ENCODE measurements around the gene KDM7A. TPM values are rescaled to one million over a fixed set of nuclear protein-coding genes. Genes with fewer than 3 reads are reported as not detected.

KDM7A gene
- total and polyA plus RNA-seq, 2 of the 4 experiments (the other 2 are of a cell fraction) = 1.5 to 2.3 TPM

- Histone ChIP-seq H3K4me2 (ENCODE audit: low read depth, low read length) (no peak overlapping the region), H3K9me3 (ENCODE audit: control insufficient read depth, insufficient read depth, low read length) (no peaks in the 10 kb centered on the region), H2AK5ac (ENCODE audit: low read depth, low read length) (no peak overlapping the region), H3K27me3 (ENCODE audit: control insufficient read depth, insufficient read depth, low read length) (no peaks in the 10 kb centered on the region), H2BK5ac (ENCODE audit: low read depth, low read length, poor library complexity, severe bottlenecking) (no peak overlapping the region), H2AK9ac (replicated peaks; ENCODE audit: low read depth, low read length, poor library complexity) (no peak overlapping the region), H4K8ac (ENCODE audit: low read depth in 2 of 2, low read length in 2 of 2) (no peak overlapping the region), H3K9me1 (ENCODE audit: insufficient read depth, low read length) (no peaks in the 10 kb centered on the region), H3K79me1 (ENCODE audit: low read depth in 1 of 2, low read length in 2 of 2) (no peaks in the 10 kb centered on the region), H4K5ac (ENCODE audit: low read depth, low read length) (no peak overlapping the region), H3K9ac (ENCODE audit: low read depth, low read length) (no peak overlapping the region), H3K4me1 (ENCODE audit: control insufficient read depth, insufficient read depth, low read length) (no peaks in the 10 kb centered on the region), H2BK120ac (ENCODE audit: low read depth, low read length) (no peak overlapping the region), H4K20me1 (ENCODE audit: insufficient read depth, low read length) (no peaks in the 10 kb centered on the region), H3K27ac (ENCODE audit: insufficient read depth, low read length) (no peak overlapping the region), H3K4me3 (ENCODE audit: insufficient read depth, low read depth, low read length) (no peak overlapping the region), H3K18ac (ENCODE audit: low read depth, low read length) (no peak overlapping the region), H2BK20ac (ENCODE audit: low read depth, low read length) (no peak overlapping the region), H3K23ac (ENCODE audit: low read depth, low read length) (no peak overlapping the region), H2BK15ac (ENCODE audit: low read depth, low read length) (no peak overlapping the region), H3K4ac (ENCODE audit: low read depth, low read length) (no peak overlapping the region), H3K14ac (replicated peaks; ENCODE audit: low read depth, low read length) (no peak overlapping the region), H3K56ac (ENCODE audit: extremely low read depth, insufficient read depth, low read length) (no peak overlapping the region), H3K36me3 (ENCODE audit: control insufficient read depth, insufficient read depth, low read length) (peaks cover 29% of the 10 kb centered on the region), H4K91ac (ENCODE audit: insufficient read depth, low read depth, low read length) (no peak overlapping the region), H2AFZ (replicated peaks; ENCODE audit: low read length, poor library complexity) (no peak overlapping the region)
- no TSS peak for BruUV-seq (replicated peaks)
- DNase-seq (no peak), ATAC-seq (ENCODE audit: low read depth) (no peak)
- intact Hi-C loops (cut with micrococcal nuclease) = no loop called here
- ChIA-PET CTCF (no interaction called here), POLR2A (ENCODE audit: unreplicated experiment) (no interaction called here)
- in situ Hi-C loops (cut with MboI; ENCODE audit: low sequenced_read_pairs) = no loop called here
- TF ChIP-seq RAD21 (IDR thresholded peaks at IDR 0.05; ENCODE audit: low read length) (no peak), NFE2L2 (IDR thresholded peaks at IDR 0.05; ENCODE audit: low read depth, low read length) (no peak), MAFK (IDR thresholded peaks at IDR 0.05; ENCODE audit: low read depth, low read length) (no peak), SMC3 (IDR thresholded peaks at IDR 0.05; ENCODE audit: low read depth, low read length) (no peak), BHLHE40 (IDR thresholded peaks at IDR 0.05; ENCODE audit: low read depth, low read length) (no peak), USF2 (IDR thresholded peaks at IDR 0.05; ENCODE audit: low read depth, low read length) (no peak), POLR2A (IDR thresholded peaks at IDR 0.05; ENCODE audit: low read depth, low read length) (no peak)
- TF ChIP-seq, protein P1, sequence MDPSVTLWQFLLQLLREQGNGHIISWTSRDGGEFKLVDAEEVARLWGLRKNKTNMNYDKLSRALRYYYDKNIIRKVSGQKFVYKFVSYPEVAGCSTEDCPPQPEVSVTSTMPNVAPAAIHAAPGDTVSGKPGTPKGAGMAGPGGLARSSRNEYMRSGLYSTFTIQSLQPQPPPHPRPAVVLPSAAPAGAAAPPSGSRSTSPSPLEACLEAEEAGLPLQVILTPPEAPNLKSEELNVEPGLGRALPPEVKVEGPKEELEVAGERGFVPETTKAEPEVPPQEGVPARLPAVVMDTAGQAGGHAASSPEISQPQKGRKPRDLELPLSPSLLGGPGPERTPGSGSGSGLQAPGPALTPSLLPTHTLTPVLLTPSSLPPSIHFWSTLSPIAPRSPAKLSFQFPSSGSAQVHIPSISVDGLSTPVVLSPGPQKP (IDR thresholded peaks at IDR 0.05; ENCODE audit: borderline replicate concordance, low read depth, low read length) = no peak
- TF ChIP-seq, protein P2, sequence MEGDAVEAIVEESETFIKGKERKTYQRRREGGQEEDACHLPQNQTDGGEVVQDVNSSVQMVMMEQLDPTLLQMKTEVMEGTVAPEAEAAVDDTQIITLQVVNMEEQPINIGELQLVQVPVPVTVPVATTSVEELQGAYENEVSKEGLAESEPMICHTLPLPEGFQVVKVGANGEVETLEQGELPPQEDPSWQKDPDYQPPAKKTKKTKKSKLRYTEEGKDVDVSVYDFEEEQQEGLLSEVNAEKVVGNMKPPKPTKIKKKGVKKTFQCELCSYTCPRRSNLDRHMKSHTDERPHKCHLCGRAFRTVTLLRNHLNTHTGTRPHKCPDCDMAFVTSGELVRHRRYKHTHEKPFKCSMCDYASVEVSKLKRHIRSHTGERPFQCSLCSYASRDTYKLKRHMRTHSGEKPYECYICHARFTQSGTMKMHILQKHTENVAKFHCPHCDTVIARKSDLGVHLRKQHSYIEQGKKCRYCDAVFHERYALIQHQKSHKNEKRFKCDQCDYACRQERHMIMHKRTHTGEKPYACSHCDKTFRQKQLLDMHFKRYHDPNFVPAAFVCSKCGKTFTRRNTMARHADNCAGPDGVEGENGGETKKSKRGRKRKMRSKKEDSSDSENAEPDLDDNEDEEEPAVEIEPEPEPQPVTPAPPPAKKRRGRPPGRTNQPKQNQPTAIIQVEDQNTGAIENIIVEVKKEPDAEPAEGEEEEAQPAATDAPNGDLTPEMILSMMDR (conservative IDR thresholded peaks at IDR 0.05; ENCODE audit: low read depth, low read length) = no peak
- dilution Hi-C loops (cut with HindIII; ENCODE audit: low sequenced_read_pairs, unreplicated experiment) = no loop called here
- no CpG with 5 or more reads among the region's 1 CpG for WGBS, 2 experiments (ENCODE audit: extremely low coverage in 2 of 2, insufficient read length in 1 of 2)
These were observed 83.4 kb downstream of the KDM7A start for GRCh38 chr7:140093375-140093774.
